ENCODE results near the gene SRI.

DNA sequence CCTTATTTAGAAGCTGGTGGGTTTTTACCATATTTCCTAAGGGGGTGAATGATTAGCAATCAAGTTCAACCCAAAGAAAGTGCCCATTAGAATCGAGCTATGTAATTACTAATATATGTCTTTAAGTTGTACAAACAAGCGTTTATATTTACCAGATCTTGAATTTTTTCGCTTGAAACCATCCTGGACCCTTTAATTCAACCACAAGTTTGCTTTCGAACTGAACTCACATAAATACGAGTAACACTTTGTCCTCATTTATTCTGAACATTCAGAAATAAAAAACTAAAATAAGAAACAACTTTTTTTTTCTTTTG is 1.5 kb downstream of the SRI start:
- TF ChIP-seq POLR2A (IDR thresholded peaks at IDR 0.05; ENCODE audit: low read length) (no peak), GATA1 (IDR thresholded peaks at IDR 0.05; ENCODE audit: low read depth, low read length) (no peak)

Data from erythroblast (primary cell).